SK-N-MC (cell line): ENCODE measurements around the gene HTR3C.
"Not testable (repeated sequence)": the region's sequence is repeated elsewhere in the genome, so short reads cannot be mapped to it uniquely, and the experiment has no call there.

ENCODE experiments used
- DNase-seq: peaks from one replicate; pipeline ENCODE4 v3.0.0-alpha.2; 2011; ENCODE audit warnings: low read depth, low spot score
- H3K27ac ChIP-seq: fragments of 200-600 bp; sonication (generic); 2 replicates; pipeline ENCODE4 v1.5.1; 2016; ENCODE audit warnings: mixed run types
- H3K36me3 ChIP-seq: fragments of 200-600 bp; sonication (generic); 2 replicates; pipeline ENCODE4 v1.6.1; 2017; ENCODE audit warnings: antibody characterized with exemption, low read length, mixed read lengths; ENCODE audit not compliant: insufficient read depth
- H3K4me3 ChIP-seq: fragments of 200-600 bp; sonication (generic); 2 replicates; pipeline ENCODE4 v1.5.1; 2016
- H3K9ac ChIP-seq: fragments of 200-600 bp; sonication (generic); 2 replicates; pipeline ENCODE4 v1.8.0; 2017; ENCODE audit warnings: mixed run types, mixed read lengths; ENCODE audit not compliant: insufficient read length
- H3K9me3 ChIP-seq: fragments of 200-600 bp; sonication (generic); 2 replicates; pipeline ENCODE4 v1.6.1; 2017; ENCODE audit warnings: low read depth, mild to moderate bottlenecking, antibody characterized with exemption, low read length, moderate library complexity, mixed read lengths
- EZH2 ChIP-seq: fragments of 200-600 bp; sonication (generic); IDR thresholded peaks from one replicate; pipeline ENCODE4 v1.6.1; 2017; ENCODE audit warnings: antibody characterized with exemption
- FOXP2 ChIP-seq: optimal IDR thresholded peaks from 2 replicates; pipeline ENCODE3; 2011; ENCODE audit warnings: mild to moderate bottlenecking, moderate library complexity; ENCODE audit not compliant: insufficient read depth; ENCODE audit errors: extremely low read length, control extremely low read depth
- POLR2AphosphoS5 ChIP-seq: IDR thresholded peaks from 2 replicates; pipeline ENCODE4 v1.6.1; 2012; ENCODE audit warnings: mild to moderate bottlenecking, low read depth, low read length, borderline replicate concordance

The HTR3C gene

DNA sequence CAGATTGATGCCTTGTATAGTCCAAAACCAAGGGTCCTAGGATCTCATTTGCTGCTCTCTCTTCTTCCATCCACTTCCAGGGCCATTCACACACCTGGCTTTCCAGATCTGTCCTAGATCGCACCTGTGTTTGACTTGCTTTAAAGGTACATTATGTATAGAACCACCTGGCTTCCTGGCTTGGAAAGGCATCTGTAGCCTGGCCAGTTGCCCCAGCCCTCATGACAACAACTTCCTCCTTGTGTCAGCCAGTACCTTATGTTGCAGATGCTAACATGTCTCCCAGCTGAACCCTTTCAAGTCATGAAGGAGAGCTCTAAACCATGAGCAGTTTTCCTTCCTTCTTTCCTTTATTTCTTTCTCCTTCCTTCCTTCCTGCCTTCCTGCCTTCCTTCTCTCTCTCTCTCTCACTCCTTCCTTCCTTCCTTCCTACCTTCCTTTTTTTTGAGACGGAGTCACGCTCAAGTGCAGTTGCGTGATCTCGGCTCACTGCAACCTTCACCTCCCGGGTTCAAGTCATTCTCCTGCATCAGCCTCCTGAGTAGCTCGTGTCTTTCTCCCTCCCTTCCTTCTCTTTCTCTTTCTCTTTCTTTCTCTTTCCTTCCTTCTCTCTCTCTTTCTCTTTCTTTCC, 2.5 kb upstream of the HTR3C start:
- Histone ChIP-seq H3K36me3 (no peaks in the 10 kb centered on the region), H3K27ac (no peak overlapping the region), H3K4me3 (no peak overlapping the region), H3K9me3 (no peaks in the 10 kb centered on the region), H3K9ac (no peak overlapping the region)
- TF ChIP-seq POLR2AphosphoS5, result no peak
- no peak for TF ChIP-seq EZH2
- no peak for TF ChIP-seq FOXP2
- no peak for DNase-seq

DNA sequence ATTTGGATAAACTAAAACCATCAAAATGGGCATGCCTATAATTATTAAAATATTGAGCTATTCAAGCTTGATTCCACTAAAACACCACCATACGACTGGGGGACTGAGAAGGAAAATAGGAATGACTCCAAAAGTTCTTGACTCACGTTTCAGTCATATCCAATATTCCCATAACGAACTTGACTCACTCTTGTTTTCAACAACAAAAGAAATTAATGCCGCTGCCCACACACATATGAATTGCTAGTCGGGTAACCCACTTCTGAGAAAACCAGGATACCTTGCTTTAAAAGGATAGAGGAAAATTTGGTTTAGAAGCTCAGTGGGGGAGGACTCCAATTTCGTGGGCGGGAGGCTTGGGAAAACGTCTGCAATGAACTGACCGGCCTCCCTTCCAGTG, 5.2 kb downstream of the HTR3C start:
- H3K4me3 ChIP-seq, result no peak overlapping the region
- no peak overlapping the region for H3K9ac ChIP-seq
- DNase-seq, result no peak
- H3K9me3 ChIP-seq, result no peaks in the 10 kb centered on the region
- no peak for TF ChIP-seq EZH2
- TF ChIP-seq POLR2AphosphoS5, result no peak
- no peak for TF ChIP-seq FOXP2
- no peaks in the 10 kb centered on the region for H3K36me3 ChIP-seq
- no peak overlapping the region for H3K27ac ChIP-seq

DNA sequence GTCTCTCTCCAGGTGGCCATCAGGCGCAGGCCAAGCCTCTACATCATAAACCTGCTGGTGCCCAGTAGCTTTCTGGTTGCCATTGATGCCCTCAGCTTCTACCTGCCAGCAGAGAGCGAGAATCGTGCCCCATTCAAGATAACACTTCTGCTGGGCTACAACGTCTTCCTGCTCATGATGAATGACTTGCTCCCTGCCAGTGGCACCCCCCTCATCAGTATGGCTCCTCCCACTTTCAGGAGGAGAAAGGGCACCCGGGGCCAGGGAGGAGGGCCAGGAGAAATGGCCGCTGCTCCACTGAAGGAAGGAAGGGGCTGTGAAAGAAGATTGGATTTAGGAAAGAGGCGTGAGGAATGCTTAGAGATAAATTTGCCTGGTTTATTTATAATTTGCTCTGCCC, 6.6 kb downstream of the HTR3C start:
- no peak overlapping the region for H3K27ac ChIP-seq
- no peak overlapping the region for H3K4me3 ChIP-seq
- H3K36me3 ChIP-seq, result no peaks in the 10 kb centered on the region
- H3K9ac ChIP-seq, result no peak overlapping the region
- H3K9me3 ChIP-seq, result no peaks in the 10 kb centered on the region
- TF ChIP-seq FOXP2, result no peak
- no peak for TF ChIP-seq POLR2AphosphoS5
- TF ChIP-seq EZH2, result no peak
- DNase-seq, result no peak

DNA sequence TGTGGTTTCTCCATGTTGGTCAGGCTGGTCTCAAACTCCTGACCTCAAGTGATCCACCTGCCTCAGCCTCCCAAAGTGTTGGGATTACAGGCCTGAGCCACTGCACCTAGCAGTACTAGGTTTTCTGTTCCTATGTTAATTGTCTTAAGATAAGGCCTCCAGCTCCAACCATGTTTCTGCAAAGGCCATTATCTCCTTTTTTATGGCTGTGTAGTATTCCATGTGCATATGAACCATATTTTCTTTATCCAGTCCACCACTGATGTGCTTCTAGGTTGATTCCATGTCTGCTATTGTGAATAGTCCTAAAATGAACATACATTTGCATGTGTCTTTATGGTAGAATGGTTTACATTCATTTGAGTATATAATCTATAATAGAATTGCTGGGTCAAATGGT, 9.8 kb downstream of the HTR3C start:
- no peaks in the 10 kb centered on the region for H3K36me3 ChIP-seq
- no peak overlapping the region for H3K27ac ChIP-seq
- DNase-seq, result no peak
- H3K9me3 ChIP-seq, result no peaks in the 10 kb centered on the region
- no peak overlapping the region for H3K4me3 ChIP-seq
- no peak overlapping the region for H3K9ac ChIP-seq
- TF ChIP-seq FOXP2 (no peak), EZH2 (no peak), POLR2AphosphoS5 (no peak)

DNA sequence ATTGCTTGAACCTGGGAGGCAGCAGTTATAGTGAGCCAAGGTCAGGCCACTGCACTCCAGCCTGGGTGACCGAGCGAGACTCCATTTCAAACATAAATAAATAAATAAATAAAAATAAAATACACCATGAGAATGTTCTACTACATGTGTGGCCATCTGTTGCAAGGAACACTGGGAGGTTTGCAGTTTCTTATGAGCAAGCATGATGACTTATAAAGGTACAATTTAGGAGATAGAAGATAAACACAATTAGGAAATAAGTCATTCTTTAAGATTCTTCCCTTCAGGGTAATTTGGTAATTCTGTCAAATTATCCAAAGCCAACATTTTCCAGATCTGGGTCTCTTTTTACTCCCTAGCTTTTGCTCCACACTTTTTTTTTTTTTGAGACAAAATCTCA, 13.4 kb downstream of the HTR3C start:
- H3K4me3 ChIP-seq, result no peak overlapping the region
- no peaks in the 10 kb centered on the region for H3K9me3 ChIP-seq
- H3K9ac ChIP-seq, result no peak overlapping the region
- no peak for DNase-seq
- no peak overlapping the region for H3K27ac ChIP-seq
- no peaks in the 10 kb centered on the region for H3K36me3 ChIP-seq
- TF ChIP-seq EZH2, result no peak
- no peak for TF ChIP-seq POLR2AphosphoS5
- TF ChIP-seq FOXP2, result no peak

DNA sequence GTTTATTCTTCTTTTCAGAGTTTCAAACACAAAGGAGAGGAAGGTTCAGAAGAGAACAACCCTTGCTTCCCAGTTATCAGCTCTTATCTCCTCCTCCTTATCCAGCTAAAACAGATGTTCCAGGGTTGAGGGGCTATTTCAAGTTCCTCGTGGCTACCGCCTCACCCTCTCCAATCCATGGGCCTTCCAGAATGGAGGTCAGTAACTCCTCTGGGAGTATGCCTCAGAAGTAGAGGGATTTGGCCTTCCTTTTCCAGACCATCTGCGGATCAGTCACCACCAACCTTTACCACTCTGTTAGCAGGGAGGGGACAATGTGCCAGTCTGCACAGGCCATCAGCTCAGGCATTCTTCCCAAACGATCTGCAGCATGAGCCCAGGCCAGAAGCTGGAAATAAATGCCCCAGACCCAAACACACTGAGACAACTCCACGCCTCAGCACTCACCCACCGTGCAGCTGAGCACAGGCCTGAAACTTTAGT, 14.8 kb downstream of the HTR3C start:
- DNase-seq, result no peak
- H3K9ac ChIP-seq, result no peak overlapping the region
- no peak overlapping the region for H3K27ac ChIP-seq
- no peaks in the 10 kb centered on the region for H3K36me3 ChIP-seq
- no peaks in the 10 kb centered on the region for H3K9me3 ChIP-seq
- H3K4me3 ChIP-seq, result no peak overlapping the region
- TF ChIP-seq EZH2 (no peak), FOXP2 (no peak), POLR2AphosphoS5 (no peak)

DNA sequence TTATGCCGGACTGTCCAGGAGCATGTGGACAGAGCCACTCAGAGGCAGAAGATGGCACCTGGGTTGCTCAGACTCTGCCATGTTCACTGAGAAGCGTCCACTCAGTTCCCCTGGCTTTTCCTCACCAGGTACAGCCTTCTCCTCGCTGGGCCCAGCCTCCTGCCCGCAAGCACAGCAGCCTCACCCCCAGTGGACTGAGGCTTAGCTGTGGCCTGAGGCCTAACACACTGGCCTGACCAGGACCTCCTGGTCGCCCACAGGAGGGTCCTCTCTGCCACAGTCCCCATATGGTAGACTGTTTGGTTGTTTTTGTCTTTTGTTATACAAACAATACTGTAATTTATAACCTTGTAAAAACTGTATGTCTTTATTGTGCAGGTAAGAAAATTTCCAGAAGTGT, 15.5 kb downstream of the HTR3C start:
- no peak for DNase-seq
- H3K36me3 ChIP-seq, result no peaks in the 10 kb centered on the region
- no peak overlapping the region for H3K9ac ChIP-seq
- H3K4me3 ChIP-seq, result no peak overlapping the region
- no peak overlapping the region for H3K27ac ChIP-seq
- H3K9me3 ChIP-seq, result no peaks in the 10 kb centered on the region
- TF ChIP-seq POLR2AphosphoS5, result no peak
- no peak for TF ChIP-seq EZH2
- no peak for TF ChIP-seq FOXP2

DNA sequence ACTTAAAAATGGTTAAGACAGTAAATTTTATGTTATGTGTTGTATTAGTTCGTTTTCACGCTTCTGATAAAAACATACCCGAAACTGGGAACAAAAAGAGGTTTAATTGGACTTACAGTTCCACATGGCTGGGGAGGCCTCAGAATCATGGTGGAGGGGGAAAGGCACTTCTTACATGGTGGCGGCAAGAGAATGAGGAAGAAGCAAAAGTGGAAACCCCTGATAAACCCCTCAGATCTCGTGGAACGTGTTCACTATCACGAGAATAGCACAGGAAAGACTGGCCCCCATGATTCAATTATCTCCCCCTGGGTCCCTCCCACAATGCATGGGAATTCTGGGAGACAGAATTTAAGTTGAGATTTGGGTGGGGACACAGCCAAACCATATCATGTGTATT, 18.3 kb downstream of the HTR3C start:
- DNase-seq, H3K9ac ChIP-seq, H3K27ac ChIP-seq: not testable (repeated sequence)

DNA sequence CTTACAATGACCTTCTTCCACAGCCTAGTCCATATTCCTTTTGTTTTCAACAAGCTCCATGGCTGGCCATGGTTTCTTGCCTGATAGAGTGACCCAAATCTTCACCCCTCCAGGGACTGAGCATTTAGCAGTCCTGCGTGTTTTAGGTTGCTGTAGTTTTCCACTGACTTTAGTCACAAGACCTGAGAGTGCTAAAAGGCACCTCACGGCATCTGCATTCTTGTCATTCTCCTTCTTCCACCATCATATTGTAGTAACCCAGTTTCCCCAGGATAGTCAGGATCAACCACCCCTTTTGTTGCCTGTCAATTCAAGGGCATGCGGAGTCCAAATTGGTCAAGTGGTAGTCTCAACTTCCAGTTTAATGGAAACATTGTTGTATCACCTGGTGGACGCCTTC, 20.8 kb downstream of the HTR3C start:
- Histone ChIP-seq H3K9me3 (no peaks in the 10 kb centered on the region), H3K4me3 (no peak overlapping the region), H3K27ac (no peak overlapping the region), H3K9ac (no peak overlapping the region), H3K36me3 (no peaks in the 10 kb centered on the region)
- DNase-seq, result no peak
- TF ChIP-seq EZH2 (no peak), POLR2AphosphoS5 (no peak), FOXP2 (no peak)

More for the DNA sequence above, 18.3 kb downstream of the HTR3C start:
- not testable (repeated sequence) for H3K4me3 ChIP-seq, H3K9me3 ChIP-seq, H3K36me3 ChIP-seq
